ENCODE data around the gene OR4D2.
A peak's percentile ranks its signal among the peaks of the same experiment; 100 is the strongest.

The OR4D2 gene

GRCh38 chr17:58156839-58157803 is 9.7 kb upstream of the OR4D2 start:
- peak; percentile 38 to 77 for DNase-seq (ENCODE audit: low spot score in 2 of 2)
- peaks cover 55% of the 10 kb centered on the region for H3K4me1 Mint-ChIP-seq
- H3K4me3 Mint-ChIP-seq = peak overlapping the region; percentile 82
- peak; percentile 93 for ATAC-seq
- no peaks in the 10 kb centered on the region for H3K9me3 Mint-ChIP-seq
- no peaks in the 10 kb centered on the region for H3K36me3 Mint-ChIP-seq
- peak overlapping the region; percentile 83 for H3K27ac Mint-ChIP-seq

- no peak for ATAC-seq
- Mint-ChIP-seq H3K36me3 (no peaks in the 10 kb centered on the region), H3K4me3 (no peak overlapping the region), H3K4me1 (peaks cover 45% of the 10 kb centered on the region), H3K9me3 (no peaks in the 10 kb centered on the region), H3K27ac (no peak overlapping the region)
- DNase-seq (ENCODE audit: low spot score in 2 of 2) = no peak
These were observed 8.6 kb upstream of the OR4D2 start for GRCh38 chr17:58158181-58158580.

- no peak for ATAC-seq
- Mint-ChIP-seq H3K4me3 (no peak overlapping the region), H3K36me3 (no peaks in the 10 kb centered on the region), H3K9me3 (no peaks in the 10 kb centered on the region), H3K27ac (no peak overlapping the region), H3K4me1 (peaks cover 13% of the 10 kb centered on the region)
- no peak for DNase-seq (ENCODE audit: low spot score in 2 of 2)
These were observed 5.2 kb upstream of the OR4D2 start for GRCh38 chr17:58161566-58161965.

GRCh38 chr17:58165981-58166380 is 801 bp upstream of the OR4D2 start:
- no peaks in the 10 kb centered on the region for H3K36me3 Mint-ChIP-seq
- DNase-seq (ENCODE audit: low spot score in 2 of 2) (no peak), ATAC-seq (no peak)
- H3K9me3 Mint-ChIP-seq = peaks cover 3% of the 10 kb centered on the region
- H3K27ac Mint-ChIP-seq = no peak overlapping the region
- H3K4me1 Mint-ChIP-seq = peaks cover 20% of the 10 kb centered on the region
- no peak overlapping the region for H3K4me3 Mint-ChIP-seq

- ATAC-seq (no peak), DNase-seq (ENCODE audit: low spot score in 2 of 2) (no peak)
- Mint-ChIP-seq H3K27ac (peak overlapping the region; percentile 51), H3K9me3 (peaks cover 3% of the 10 kb centered on the region), H3K36me3 (no peaks in the 10 kb centered on the region), H3K4me3 (no peak overlapping the region), H3K4me1 (peaks cover 32% of the 10 kb centered on the region)
These were observed 3.8 kb downstream of the OR4D2 start for GRCh38 chr17:58170622-58171021.

- Mint-ChIP-seq H3K4me3 (peak overlapping the region; percentile 19), H3K4me1 (peaks cover 32% of the 10 kb centered on the region), H3K27ac (peak overlapping the region; percentile 29), H3K36me3 (no peaks in the 10 kb centered on the region), H3K9me3 (peaks cover 3% of the 10 kb centered on the region)
- DNase-seq (ENCODE audit: low spot score in 2 of 2) (peak in 1 of 2 donors; percentile 63), ATAC-seq (peak; percentile 80)
These were observed 5.7 kb downstream of the OR4D2 start for GRCh38 chr17:58172369-58173071.

- H3K27ac Mint-ChIP-seq = no peak overlapping the region
- H3K36me3 Mint-ChIP-seq = no peaks in the 10 kb centered on the region
- DNase-seq (ENCODE audit: low spot score in 2 of 2) (no peak), ATAC-seq (no peak)
- H3K9me3 Mint-ChIP-seq = no peaks in the 10 kb centered on the region
- H3K4me3 Mint-ChIP-seq = no peak overlapping the region
- peaks cover 21% of the 10 kb centered on the region for H3K4me1 Mint-ChIP-seq
These were observed 8.1 kb downstream of the OR4D2 start for GRCh38 chr17:58174871-58175270.

GRCh38 chr17:58176200-58176599 is 9.4 kb downstream of the OR4D2 start:
- no peak for ATAC-seq
- no peak for DNase-seq (ENCODE audit: low spot score in 2 of 2)
- Mint-ChIP-seq H3K27ac (no peak overlapping the region), H3K4me3 (no peak overlapping the region), H3K36me3 (no peaks in the 10 kb centered on the region), H3K9me3 (no peaks in the 10 kb centered on the region), H3K4me1 (peaks cover 12% of the 10 kb centered on the region)

GRCh38 chr17:58181796-58182195 is 15.0 kb downstream of the OR4D2 start:
- ATAC-seq = no peak
- no peaks in the 10 kb centered on the region for H3K9me3 Mint-ChIP-seq
- H3K36me3 Mint-ChIP-seq = no peaks in the 10 kb centered on the region
- H3K27ac Mint-ChIP-seq = no peak overlapping the region
- H3K4me1 Mint-ChIP-seq = peaks cover 6% of the 10 kb centered on the region
- no peak overlapping the region for H3K4me3 Mint-ChIP-seq
- DNase-seq (ENCODE audit: low spot score in 2 of 2) = no peak

GRCh38 chr17:58183514-58183913 is 16.7 kb downstream of the OR4D2 start:
- Mint-ChIP-seq H3K4me3 (no peak overlapping the region), H3K9me3 (no peaks in the 10 kb centered on the region), H3K36me3 (no peaks in the 10 kb centered on the region), H3K4me1 (peaks cover 6% of the 10 kb centered on the region), H3K27ac (no peak overlapping the region)
- DNase-seq (ENCODE audit: low spot score in 2 of 2) = no peak
- no peak for ATAC-seq

GRCh38 chr17:58184308-58184985 is 17.7 kb downstream of the OR4D2 start:
- Mint-ChIP-seq H3K4me3 (no peak overlapping the region), H3K9me3 (no peaks in the 10 kb centered on the region), H3K4me1 (peaks cover 6% of the 10 kb centered on the region), H3K27ac (no peak overlapping the region), H3K36me3 (no peaks in the 10 kb centered on the region)
- no peak for DNase-seq (ENCODE audit: low spot score in 2 of 2)
- ATAC-seq = no peak

- H3K4me1 Mint-ChIP-seq = peaks cover 6% of the 10 kb centered on the region
- no peaks in the 10 kb centered on the region for H3K9me3 Mint-ChIP-seq
- H3K4me3 Mint-ChIP-seq = no peak overlapping the region
- no peak overlapping the region for H3K27ac Mint-ChIP-seq
- no peak for ATAC-seq
- DNase-seq (ENCODE audit: low spot score in 2 of 2) = no peak
- no peaks in the 10 kb centered on the region for H3K36me3 Mint-ChIP-seq
These were observed 18.4 kb downstream of the OR4D2 start for GRCh38 chr17:58184986-58185761.

- Mint-ChIP-seq H3K4me1 (peaks cover 11% of the 10 kb centered on the region), H3K27ac (no peak overlapping the region), H3K4me3 (no peak overlapping the region), H3K36me3 (no peaks in the 10 kb centered on the region), H3K9me3 (no peaks in the 10 kb centered on the region)
- DNase-seq (ENCODE audit: low spot score in 2 of 2) = no peak
- ATAC-seq = no peak
These were observed 19.8 kb downstream of the OR4D2 start for GRCh38 chr17:58186591-58186990.

GRCh38 chr17:58187063-58187462 is 20.3 kb downstream of the OR4D2 start:
- Mint-ChIP-seq H3K27ac (no peak overlapping the region), H3K4me1 (peaks cover 11% of the 10 kb centered on the region), H3K36me3 (no peaks in the 10 kb centered on the region), H3K9me3 (no peaks in the 10 kb centered on the region), H3K4me3 (no peak overlapping the region)
- DNase-seq (ENCODE audit: low spot score in 2 of 2) = no peak
- ATAC-seq = no peak

- H3K4me3 Mint-ChIP-seq = no peak overlapping the region
- no peaks in the 10 kb centered on the region for H3K36me3 Mint-ChIP-seq
- H3K4me1 Mint-ChIP-seq = peaks cover 11% of the 10 kb centered on the region
- no peak overlapping the region for H3K27ac Mint-ChIP-seq
- no peak for DNase-seq (ENCODE audit: low spot score in 2 of 2)
- no peak for ATAC-seq
- H3K9me3 Mint-ChIP-seq = no peaks in the 10 kb centered on the region
These were observed 20.9 kb downstream of the OR4D2 start for GRCh38 chr17:58187675-58188074.
